Mammary microvascular endothelial cell (primary cell): Measurements from ENCODE around the gene S100A14. TPM values are rescaled to one million over a fixed set of nuclear protein-coding genes. Genes with fewer than 3 reads are reported as not detected.

Experiments used
- total RNA-seq: library from RNA; depleted of rRNA; stranded (reverse); fragments of >200 nt; gene quantifications from 2 replicates; pipeline ENCODE4 v1.2.3, GENCODE V29; 2015

Gene S100A14
- not detected in 2 replicates for total RNA-seq

GRCh38 chr1:153616144-153616916, at the start of gene S100A14:
Gene S100A14 (minus strand): TSS chr1:153616325. CDS start chr1:153615858, 467 bp downstream.

GRCh38 chr1:153658400-153659174, 42.5 kb upstream of the S100A14 start, which contains the start of gene SNAPIN:
Gene SNAPIN (plus strand): TSS chr1:153658703. CDS start chr1:153658744, 41 bp downstream.

GRCh38 chr1:153633754-153634665, 17.9 kb upstream of the S100A14 start, which contains the start of gene CHTOP:
Gene CHTOP (plus strand): TSS chr1:153634066. CDS start chr1:153636589, 2,523 bp downstream.

GRCh38 chr1:153627715-153628626, 11.8 kb upstream of the S100A14 start, which contains the start of gene S100A1:
Gene S100A1 (plus strand): TSS chr1:153628434. CDS start chr1:153630522, 2,088 bp downstream.

GRCh38 chr1:153626904-153627714, 11.0 kb upstream of the S100A14 start, which contains the start of gene S100A13:
Gene S100A13 (minus strand): TSS chr1:153627505. CDS start chr1:153626472, 1,033 bp downstream.

GRCh38 chr1:153612755-153613331, 3.3 kb downstream of the S100A14 start, which contains the start of gene S100A16:
Gene S100A16 (minus strand): TSS chr1:153613137. CDS start chr1:153608151, 4,986 bp downstream.

GRCh38 chr1:153565529-153566374, 50.4 kb downstream of the S100A14 start, which contains the start of gene S100A2:
Gene S100A2 (minus strand): TSS chr1:153565844. CDS start chr1:153563877, 1,967 bp downstream.

Other genes starting within 250 kb of the S100A14 start
- gene S100A12, start 240.7 kb downstream of the S100A14 start, total RNA-seq, result not detected in 2 replicates
- gene S100A8, start 225.3 kb downstream of the S100A14 start, total RNA-seq, result not detected in 2 replicates
- not detected in 2 replicates for gene S100A7A, start 199.8 kb downstream of the S100A14 start, total RNA-seq
- not detected in 2 replicates for gene S100A7, start 155.7 kb downstream of the S100A14 start, total RNA-seq
- 908 and 1,133 TPM in 2 replicates for gene S100A6, start 80.3 kb downstream of the S100A14 start, total RNA-seq
- gene S100A5, start 75.4 kb downstream of the S100A14 start, total RNA-seq, result not detected in 2 replicates
- 2.8 and 5.5 TPM in 2 replicates for gene S100A4, start 70.5 kb downstream of the S100A14 start, total RNA-seq
- 9.7 and 12.4 TPM in 2 replicates for gene S100A3, start 67.1 kb downstream of the S100A14 start, total RNA-seq
- gene S100A2, start 50.5 kb downstream of the S100A14 start, total RNA-seq, result 1.5 and 2.0 TPM in 2 replicates
- gene S100A16, start 3.2 kb downstream of the S100A14 start, total RNA-seq, result 728 and 751 TPM in 2 replicates
- gene S100A13, start 11.2 kb upstream of the S100A14 start, total RNA-seq, result 144 and 167 TPM in 2 replicates
- not detected in 2 replicates for gene S100A1, start 12.1 kb upstream of the S100A14 start, total RNA-seq
- gene CHTOP, start 17.7 kb upstream of the S100A14 start, total RNA-seq, result 37.8 and 48.0 TPM in 2 replicates
- gene SNAPIN, start 42.4 kb upstream of the S100A14 start, total RNA-seq, result 57.5 and 62.2 TPM in 2 replicates
- 283 and 310 TPM in 2 replicates for gene ILF2, start 54.7 kb upstream of the S100A14 start, total RNA-seq
- 14.5 and 15.3 TPM in 2 replicates for gene NPR1, start 62.4 kb upstream of the S100A14 start, total RNA-seq
- gene INTS3, start 111.7 kb upstream of the S100A14 start, total RNA-seq, result 17.8 and 23.6 TPM in 2 replicates
- gene SLC27A3, start 159.1 kb upstream of the S100A14 start, total RNA-seq, result 15.5 and 18.5 TPM in 2 replicates